B cell (primary cell): ENCODE measurements around the gene CHMP1A. TPM values are rescaled to one million over a fixed set of nuclear protein-coding genes. Genes with fewer than 3 reads are reported as not detected.

ENCODE experiments used
- ATAC-seq: fragments of 200-7000 bp; cut with Tn5 transposase; one replicate; pipeline ENCODE4 v1.10.0; 2021; ENCODE audit warnings: low read depth, mild to moderate bottlenecking, moderate number of reproducible peaks, moderate library complexity
- CTCF ChIA-PET: fragments of 350-600 bp; sonication (Branson Sonifier 250); formaldehyde crosslinking; loops from one replicate; lab custom pipeline; 2021; ENCODE audit warnings: antibody characterized with exemption, inconsistent platforms; lab: Charles Lee
- POLR2A ChIA-PET: fragments of 350-600 bp; sonication (Branson Sonifier 250); formaldehyde crosslinking; loops from one replicate; lab custom pipeline; 2021; ENCODE audit warnings: antibody characterized with exemption; lab: Charles Lee
- DNase-seq: peaks from one replicate; pipeline ENCODE4 v3.0.0; 2013
- H2AFZ ChIP-seq: 2 replicates; pipeline ENCODE4 v1.6.1; 2012; ENCODE audit warnings: mild to moderate bottlenecking, low read depth, low read length; ENCODE audit not compliant: insufficient read depth, poor library complexity, severe bottlenecking
- H3K27ac ChIP-seq, 2 donors: 1 replicate in 1 of 2; 2 replicates in 1 of 2; pipeline ENCODE4 v1.5.1; 2012 to 2013; ENCODE audit warnings: low read length in 2 of 2, mild to moderate bottlenecking in 2 of 2, moderate library complexity in 1 of 2
- H3K27me3 ChIP-seq, 4 experiments: fragments of 200-600 bp in 1 of 4; sonication (generic) in 1 of 4; replicated peaks in 1 of 4; 1 replicate in 2 of 4; 2 replicates in 2 of 4; pipeline versions ENCODE4 v1.6.1 to v1.7.0; 2013 to 2016; ENCODE audit warnings: low read length in 3 of 4, mild to moderate bottlenecking in 2 of 4, mixed read lengths in 1 of 4, moderate library complexity in 1 of 4; ENCODE audit not compliant: insufficient read depth in 4 of 4, control insufficient read depth in 3 of 4; ENCODE audit errors: control extremely low read depth in 1 of 4
- H3K36me3 ChIP-seq, 2 experiments: replicated peaks in 1 of 2; 1 replicate in 1 of 2; 2 replicates in 1 of 2; pipeline versions ENCODE4 v1.6.1 to v1.7.1; 2013; ENCODE audit warnings: low read length in 1 of 2; ENCODE audit not compliant: insufficient read depth in 2 of 2, control insufficient read depth in 1 of 2; ENCODE audit errors: control extremely low read depth in 1 of 2, extremely low read depth in 1 of 2
- H3K4me1 ChIP-seq, 2 donors: fragments of 200-600 bp in 1 of 2; sonication (generic) in 1 of 2; 1 replicate in 1 of 2; 2 replicates in 1 of 2; pipeline versions ENCODE4 v1.5.1 to v1.6.1; 2013 to 2017; ENCODE audit warnings: low read length in 2 of 2; ENCODE audit not compliant: control insufficient read depth in 2 of 2, insufficient read depth in 2 of 2
- H3K4me2 ChIP-seq: replicated peaks from 2 replicates; pipeline ENCODE3; 2012; ENCODE audit warnings: mild to moderate bottlenecking, low read depth, low read length; ENCODE audit not compliant: poor library complexity, severe bottlenecking
- H3K4me3 ChIP-seq, 5 experiments: fragments of 200-600 bp in 1 of 5; sonication (generic) in 1 of 5; 1 replicate in 3 of 5; 2 replicates in 2 of 5; pipeline versions ENCODE4 v1.5.1 to v1.7.0; 2011 to 2016; ENCODE audit warnings: low read length in 4 of 5, mild to moderate bottlenecking in 4 of 5, low read depth in 2 of 5, control low read depth in 1 of 5, moderate library complexity in 1 of 5; ENCODE audit not compliant: insufficient read depth in 1 of 5; ENCODE audit errors: control extremely low read depth in 1 of 5, extremely low read depth in 1 of 5
- H3K79me2 ChIP-seq: fragments of 200-600 bp; sonication (generic); one replicate; pipeline ENCODE4 v1.6.0; 2016; ENCODE audit warnings: low read length; ENCODE audit not compliant: control insufficient read depth, insufficient read depth
- H3K9ac ChIP-seq: fragments of 200-600 bp; sonication (generic); 2 replicates; pipeline ENCODE4 v1.6.1; 2017; ENCODE audit warnings: mild to moderate bottlenecking, low read length, moderate library complexity
- H3K9me3 ChIP-seq, 3 donors: one replicate each; pipeline versions ENCODE4 v1.6.1 to v1.7.1; 2013; ENCODE audit warnings: low read length in 2 of 3; ENCODE audit not compliant: control insufficient read depth in 2 of 3, insufficient read depth in 1 of 3; ENCODE audit errors: control extremely low read depth in 1 of 3
- H4K20me1 ChIP-seq: 2 replicates; pipeline ENCODE4 v1.6.0; 2012; ENCODE audit warnings: mild to moderate bottlenecking, low read length; ENCODE audit not compliant: insufficient read depth, control insufficient read depth, poor library complexity, severe bottlenecking
- H3K27ac Mint-ChIP-seq: one replicate; pipeline ENCODE4 v1.8.0; 2021; ENCODE audit warnings: mixed read lengths
- H3K27me3 Mint-ChIP-seq: one replicate; pipeline ENCODE4 v1.8.0; 2021; ENCODE audit warnings: mixed read lengths
- H3K4me1 Mint-ChIP-seq: one replicate; pipeline ENCODE4 v1.8.0; 2021; ENCODE audit warnings: mixed read lengths
- H3K4me3 Mint-ChIP-seq: one replicate; pipeline ENCODE4 v1.8.0; 2021; ENCODE audit warnings: mixed read lengths
- H3K9me3 Mint-ChIP-seq: one replicate; pipeline ENCODE4 v1.8.0; 2022; ENCODE audit warnings: mixed read lengths; ENCODE audit not compliant: insufficient read depth
- CTCF ChIP-seq: fragments of 200-600 bp; IDR thresholded peaks from one replicate; pipeline ENCODE4 v1.8.0; 2022; ENCODE audit warnings: antibody characterized with exemption, mild to moderate bottlenecking
- WGBS: methylation state at CpG from one replicate; pipeline ENCODE4 v1.1.5; 2013; ENCODE audit warnings: missing lambda C conversion rate; ENCODE audit not compliant: insufficient coverage; 5-methylcytosine and 5-hydroxymethylcytosine counted together
- intact Hi-C: fragments of 100-400 bp; cut with micrococcal nuclease; formaldehyde crosslinking; loops from one replicate; pipeline ENCODE4 v1.10.0; 2022
- polyA plus RNA-seq: library from polyadenylated mRNA; depleted of rRNA; stranded (reverse); fragments of >200 nt; gene quantifications from 2 replicates; pipeline ENCODE4 v1.2.3, GENCODE V29; 2012
- total RNA-seq, 2 donors: library from RNA; stranded (reverse); fragments of 120-200 nt in 1 of 2; gene quantifications; 1 replicate in 1 of 2; 2 replicates in 1 of 2; pipeline versions ENCODE4 v1.2.3 to v1.2.4, GENCODE V29; 2013 to 2022

Gene CHMP1A
- total and polyA plus RNA-seq, 2 donors (not counting 1 experiment from before 2014, with no cell fraction given), result 80.4 to 88.1 TPM

- TF ChIP-seq CTCF, result no peak
- Mint-ChIP-seq H3K27me3 (no peaks in the 10 kb centered on the region), H3K9me3 (no peaks in the 10 kb centered on the region), H3K27ac (peak overlapping the region; percentile 90), H3K4me3 (peak overlapping the region; percentile 96), H3K4me1 (peaks cover 18% of the 10 kb centered on the region)
- CTCF ChIA-PET, result interaction anchor here (1.0 to 1.9 kb wide), 3 partner anchors 12 to 173 kb away, joined by 3 to 8 read pairs (median 3); no protein-coding TSS in a partner anchor
- peak overlapping the region; percentile 17 to 96 (median 78) for H3K4me3 ChIP-seq
- DNase-seq, result no peak
- peaks cover 7 to 15% of the 10 kb centered on the region in 2 donors for H3K4me1 ChIP-seq
- WGBS, result 26% methylated on average over 40 of the region's 42 CpGs
- H3K27ac ChIP-seq, result peak overlapping the region; percentile 54 to 83
- H3K27me3 ChIP-seq, result no peaks in the 10 kb centered on the region
- peaks cover 13% of the 10 kb centered on the region for H4K20me1 ChIP-seq
- H3K9ac ChIP-seq, result peak overlapping the region; percentile 91
- no peaks in the 10 kb centered on the region for H3K9me3 ChIP-seq
- POLR2A ChIA-PET, result interaction anchor here (0.6 to 1.5 kb wide), 5 partner anchors 9 to 186 kb away, joined by 3 to 8 read pairs (median 6); partner anchors contain the start of genes SPATA2L and TCF25
- peak overlapping the region; percentile 99 for H2AFZ ChIP-seq
- ATAC-seq, result peak; percentile 22
- H3K79me2 ChIP-seq, result peaks cover 32% of the 10 kb centered on the region
- H3K4me2 ChIP-seq, result peak overlapping the region; percentile 100
- intact Hi-C loops, result loop anchor here (5.0 kb wide), 2 partner anchors 35 to 125 kb away; partner anchors contain the start of genes RPL13, VPS9D1 and ZNF276
- peaks cover 2 to 20% of the 10 kb centered on the region in 2 experiments for H3K36me3 ChIP-seq
Measured at GRCh38 chr16:89687092-89687940, 29.8 kb upstream of the CHMP1A start.
